HepG2 (cell line): ENCODE results near the gene DLG2. TPM values are rescaled to one million over a fixed set of nuclear protein-coding genes. Genes with fewer than 3 reads are reported as not detected.

Source experiments
- ATAC-seq: fragments of 200-7000 bp; cut with Tn5 transposase; 3 replicates; pipeline ENCODE4 v1.9.1; 2020; ENCODE audit warnings: mild to moderate bottlenecking, moderate library complexity
- BruUV-seq: library from RNA; stranded (reverse); fragments of 400-500 nt; replicated peaks from 2 replicates; lab custom pipeline; 2021; lab: Mats Ljungman, UMichigan
- CTCF ChIA-PET: fragments of 300-600 bp; formaldehyde crosslinking; extraction: SDS; loops from one replicate; lab custom pipeline; 2021; ENCODE audit warnings: low total read pairs, inconsistent platforms, low intra/inter-chr PET ratio; lab: Yijun Ruan, JAX
- POLR2A ChIA-PET: fragments of 350-600 bp; sonication (Branson Sonifier 250); formaldehyde crosslinking; loops from one replicate; lab custom pipeline; 2020; ENCODE audit warnings: antibody characterized with exemption, inconsistent platforms; lab: Yijun Ruan, JAX
- DNase-seq: peaks from one replicate; pipeline ENCODE4 v3.0.0-alpha.2; 2015; ENCODE audit warnings: low spot score
- FAIRE-seq: peaks from 3 replicates; lab custom pipeline; 2011; peaks lifted over from hg19 to GRCh38; lab: Jason Lieb, UNC
- H2AFZ ChIP-seq: one replicate; pipeline ENCODE4 v1.6.1; 2011; ENCODE audit warnings: low read length, inconsistent platforms
- H3K27ac ChIP-seq: fragments of 300-600 bp; 3 replicates; pipeline ENCODE4 v1.8.0; 2011; ENCODE audit warnings: mixed run types, mild to moderate bottlenecking, mixed read lengths, low read length, inconsistent platforms; ENCODE audit not compliant: insufficient read depth; ENCODE audit errors: extremely low read length
- H3K27me3 ChIP-seq, 2 experiments: fragments of 200-600 bp in 1 of 2; 2 replicates in 1 of 2; 3 replicates in 1 of 2; pipeline versions ENCODE4 v1.6.0 to v1.8.0; 2011; ENCODE audit warnings: low read length in 2 of 2, mild to moderate bottlenecking in 2 of 2, moderate library complexity in 2 of 2, inconsistent platforms in 1 of 2; ENCODE audit not compliant: insufficient read depth in 2 of 2, control insufficient read depth in 1 of 2
- H3K36me3 ChIP-seq, 2 experiments: fragments of 200-600 bp in 1 of 2; replicated peaks in 1 of 2; 2 replicates in 1 of 2; 3 replicates in 1 of 2; pipeline versions ENCODE4 v1.5.1 to v1.8.0; 2011; ENCODE audit warnings: low read length in 2 of 2, inconsistent platforms in 1 of 2; ENCODE audit not compliant: insufficient read depth in 2 of 2, control insufficient read depth in 1 of 2
- H3K4me1 ChIP-seq: 2 replicates; pipeline ENCODE4 v1.5.1; 2012; ENCODE audit warnings: low read length, inconsistent platforms; ENCODE audit not compliant: insufficient read depth
- H3K4me2 ChIP-seq: 2 replicates; pipeline ENCODE4 v1.6.0; 2011; ENCODE audit warnings: low read depth, low read length, inconsistent platforms
- H3K4me3 ChIP-seq, 3 experiments: fragments of 200-600 bp in 1 of 3; sonication (generic), shearing (Covaris generic) in 1 of 3; replicated peaks in 1 of 3; 2 replicates each; pipeline ENCODE4 v1.5.1; 2011 to 2016; ENCODE audit warnings: low read length in 3 of 3, inconsistent platforms in 2 of 3, low read depth in 2 of 3, mild to moderate bottlenecking in 2 of 3, control low read depth in 1 of 3, mixed read lengths in 1 of 3; ENCODE audit not compliant: insufficient read depth in 1 of 3
- H3K79me2 ChIP-seq: one replicate; pipeline ENCODE4 v1.6.1; 2011; ENCODE audit warnings: low read length, inconsistent platforms; ENCODE audit not compliant: insufficient read depth
- H3K9ac ChIP-seq: 2 replicates; pipeline ENCODE4 v1.6.0; 2011; ENCODE audit warnings: mild to moderate bottlenecking, low read depth, low read length, inconsistent platforms; ENCODE audit not compliant: insufficient read depth
- H3K9me3 ChIP-seq: 2 replicates; pipeline ENCODE4 v1.5.1; 2012; ENCODE audit warnings: mild to moderate bottlenecking, low read length
- H4K20me1 ChIP-seq: 2 replicates; pipeline ENCODE4 v1.6.0; 2011; ENCODE audit warnings: inconsistent platforms, mild to moderate bottlenecking, low read length, moderate library complexity; ENCODE audit not compliant: insufficient read depth
- HHEX ChIP-seq: IDR thresholded peaks from 2 replicates; pipeline ENCODE4 v1.6.1; 2016; ENCODE audit warnings: control low read depth
- NFIC ChIP-seq: IDR thresholded peaks from 2 replicates; pipeline ENCODE4 v1.6.1; 2012; ENCODE audit warnings: mild to moderate bottlenecking, low read length, inconsistent platforms
- PAF1 ChIP-seq: IDR thresholded peaks from 2 replicates; pipeline ENCODE4 v1.6.1; 2016; ENCODE audit warnings: missing genetic modification reagents, missing compliant biosample characterization
- RERE ChIP-seq: IDR thresholded peaks from 2 replicates; pipeline ENCODE4 v1.6.1; 2016; ENCODE audit warnings: low read depth, missing genetic modification reagents, missing compliant biosample characterization
- TEF ChIP-seq: sonication (generic); formaldehyde crosslinking; IDR thresholded peaks from 2 replicates; pipeline ENCODE4 v1.5.0; 2020; ENCODE audit warnings: missing genetic modification reagents
- TOPORS ChIP-seq: sonication (generic); formaldehyde crosslinking; IDR thresholded peaks from 2 replicates; pipeline ENCODE4 v1.8.0; 2023; ENCODE audit warnings: mild to moderate bottlenecking, missing genetic modification reagents
- ZNF75D ChIP-seq: sonication (generic); formaldehyde crosslinking; IDR thresholded peaks from 2 replicates; pipeline ENCODE4 v1.8.1; 2023; ENCODE audit warnings: missing genetic modification reagents, mild to moderate bottlenecking, borderline replicate concordance
- ZSCAN5A ChIP-seq: sonication (generic); formaldehyde crosslinking; IDR thresholded peaks from 2 replicates; pipeline ENCODE4 v1.8.0; 2022; ENCODE audit warnings: mild to moderate bottlenecking, missing genetic modification reagents, borderline replicate concordance
- WGBS: methylation state at CpG from one replicate; pipeline ENCODE4 v1.1.6; 2017; ENCODE audit warnings: low lambda C conversion rate; 5-methylcytosine and 5-hydroxymethylcytosine counted together
- in situ Hi-C: cut with HindIII; loops from 2 replicates; pipeline ENCODE4 v1.10.0; 2017; ENCODE audit warnings: low pct_unique_long_range_greater_than_20kb; ENCODE audit not compliant: extremely low pct_ligation_motif_present
- intact Hi-C: fragments of 100-400 bp; cut with micrococcal nuclease; formaldehyde crosslinking; loops from one replicate; pipeline ENCODE4 v1.10.0; 2022; ENCODE audit not compliant: unreplicated experiment
- polyA plus RNA-seq, 8 experiments: library from polyadenylated mRNA; depleted of rRNA in 3 of 8; stranded (reverse) in 7 of 8; unstranded in 1 of 8; fragments of >200 nt; fragmentation: Illumina TruSeq in 4 of 8; extraction: Trizol in 4 of 8; gene quantifications; 2 replicates each; pipeline versions ENCODE4 v1.2.1 to v1.2.3, GENCODE V29; 2011 to 2016; ENCODE audit warnings: low read depth in 4 of 8, missing spikeins in 1 of 8, mixed read lengths in 1 of 8; ENCODE audit not compliant: insufficient read depth in 1 of 8
- total RNA-seq, 5 experiments: library from RNA; depleted of rRNA; stranded (reverse); fragments of >200 nt; fragmentation: Illumina TruSeq; extraction: Trizol; gene quantifications; 2 replicates each; pipeline ENCODE4 v1.2.3, GENCODE V29; 2016; ENCODE audit warnings: low read depth in 1 of 5

The DLG2 gene
- total and polyA plus RNA-seq, 2 of the 13 experiments (the other 11 are each of a cell fraction or from before 2014, with no cell fraction given), result 0.46 to 1.0 TPM

DNA sequence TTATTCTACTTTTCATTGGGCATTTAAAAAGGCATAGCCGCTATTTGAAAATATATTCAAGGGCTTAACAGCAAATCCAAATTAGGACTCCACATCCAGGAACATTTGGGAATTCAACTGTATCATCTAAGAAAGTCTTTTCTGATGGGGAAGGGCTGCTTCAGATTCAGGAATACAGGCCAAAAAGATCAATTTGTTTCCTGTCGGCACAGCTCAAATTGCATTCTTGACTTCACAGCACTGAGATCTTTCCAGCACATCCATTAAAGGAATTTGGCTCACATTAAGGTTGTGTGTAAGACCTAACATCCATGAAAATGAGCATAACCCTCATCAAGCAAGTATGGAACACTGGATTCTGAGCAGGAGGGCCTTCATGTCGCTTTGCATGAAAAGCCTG, 1171.5 kb downstream of the DLG2 start:
- TF ChIP-seq PAF1, result no peak
- TF ChIP-seq HHEX (CRISPR knock-in tag), result no peak
- TF ChIP-seq TOPORS (CRISPR knock-in tag), result no peak
- no peak for TF ChIP-seq TEF (CRISPR knock-in tag)
- no peak for TF ChIP-seq RERE
- TF ChIP-seq NFIC, result no peak
- TF ChIP-seq ZSCAN5A, result no peak
- TF ChIP-seq ZNF75D, result no peak
- H3K9ac ChIP-seq, result no peak overlapping the region
- intact Hi-C loops, result loop anchor here (10.0 kb wide), 1 partner anchor 149 kb away; no protein-coding TSS in a partner anchor
- no peaks in the 10 kb centered on the region; a peak in 1 of 5 replicates for H3K27me3 ChIP-seq
- no peak overlapping the region for H3K4me3 ChIP-seq
- H3K4me2 ChIP-seq, result no peak overlapping the region
- no peak overlapping the region for H3K27ac ChIP-seq
- no peaks in the 10 kb centered on the region for H3K79me2 ChIP-seq
- BruUV-seq, result no TSS peak
- H3K36me3 ChIP-seq, result no peaks in the 10 kb centered on the region
- CTCF ChIA-PET, result no interaction called here
- 2% methylated on average over 3 of the region's 3 CpGs for WGBS
- in situ Hi-C loops, result no loop called here
- H3K4me1 ChIP-seq, result no peaks in the 10 kb centered on the region
- ATAC-seq (no peak), DNase-seq (no peak), FAIRE-seq (no peak)
- no peaks in the 10 kb centered on the region for H4K20me1 ChIP-seq
- H2AFZ ChIP-seq, result no peak overlapping the region
- POLR2A ChIA-PET, result no interaction called here
- no peaks in the 10 kb centered on the region for H3K9me3 ChIP-seq
